Measurements from ENCODE around the gene CLCN1.

CLCN1 gene

DNA sequence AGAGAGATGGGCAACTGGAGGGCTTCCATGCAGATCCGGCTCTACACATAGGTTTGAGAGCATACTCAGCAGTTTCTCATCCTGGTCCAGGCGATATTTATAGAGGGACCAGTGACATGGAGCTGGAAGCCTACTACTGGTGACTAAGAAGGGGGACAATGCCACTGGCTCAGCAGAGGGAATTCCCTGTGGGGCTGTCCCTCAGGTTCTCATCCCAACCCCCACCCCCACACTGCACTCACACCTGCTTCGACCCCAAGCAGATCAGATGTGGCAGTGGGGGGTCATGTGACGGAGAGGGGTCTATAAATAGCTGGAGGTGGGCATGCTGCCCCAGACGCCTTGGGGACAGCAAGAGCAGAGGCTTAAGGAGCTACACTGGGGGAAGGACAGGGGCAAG, at the start of gene CLCN1:
CLCN1 (plus strand) TSS at position 336 of the 400 bp plus-strand sequence. CDS start 102 bp downstream, outside the sequence.
- no peak for DNase-seq (ENCODE audit: low read depth)
- no peak within 1 kb of the TSS for H3K4me3 ChIP-seq (ENCODE audit: low read depth, low read length)
- TF ChIP-seq, protein P1, sequence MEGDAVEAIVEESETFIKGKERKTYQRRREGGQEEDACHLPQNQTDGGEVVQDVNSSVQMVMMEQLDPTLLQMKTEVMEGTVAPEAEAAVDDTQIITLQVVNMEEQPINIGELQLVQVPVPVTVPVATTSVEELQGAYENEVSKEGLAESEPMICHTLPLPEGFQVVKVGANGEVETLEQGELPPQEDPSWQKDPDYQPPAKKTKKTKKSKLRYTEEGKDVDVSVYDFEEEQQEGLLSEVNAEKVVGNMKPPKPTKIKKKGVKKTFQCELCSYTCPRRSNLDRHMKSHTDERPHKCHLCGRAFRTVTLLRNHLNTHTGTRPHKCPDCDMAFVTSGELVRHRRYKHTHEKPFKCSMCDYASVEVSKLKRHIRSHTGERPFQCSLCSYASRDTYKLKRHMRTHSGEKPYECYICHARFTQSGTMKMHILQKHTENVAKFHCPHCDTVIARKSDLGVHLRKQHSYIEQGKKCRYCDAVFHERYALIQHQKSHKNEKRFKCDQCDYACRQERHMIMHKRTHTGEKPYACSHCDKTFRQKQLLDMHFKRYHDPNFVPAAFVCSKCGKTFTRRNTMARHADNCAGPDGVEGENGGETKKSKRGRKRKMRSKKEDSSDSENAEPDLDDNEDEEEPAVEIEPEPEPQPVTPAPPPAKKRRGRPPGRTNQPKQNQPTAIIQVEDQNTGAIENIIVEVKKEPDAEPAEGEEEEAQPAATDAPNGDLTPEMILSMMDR (IDR thresholded peaks at IDR 0.05; ENCODE audit: insufficient read depth, low read depth, low read length, missing control alignments) = no peak

DNA sequence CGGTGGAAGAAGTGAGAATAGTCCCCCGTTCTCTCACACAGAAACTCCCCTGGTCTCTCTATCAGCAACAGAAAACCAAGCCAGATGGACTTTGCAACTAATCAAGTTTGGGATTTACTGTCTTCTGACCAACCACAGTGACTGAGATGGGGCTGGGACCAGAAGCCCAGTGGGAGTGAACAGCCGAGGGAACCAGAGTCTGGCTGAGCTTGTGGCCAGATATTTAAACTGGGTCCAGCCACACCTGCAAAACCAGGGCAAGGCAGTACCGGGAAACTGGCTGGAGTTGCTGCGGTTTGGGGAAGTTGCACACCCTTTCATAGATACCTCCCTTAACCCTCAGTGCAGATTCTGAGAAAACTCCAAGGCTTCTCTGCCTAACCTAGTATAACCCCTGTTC, 46.7 kb upstream of the CLCN1 start:
- no peak for DNase-seq (ENCODE audit: low read depth)
- H3K4me3 ChIP-seq (ENCODE audit: low read depth, low read length) = no peak overlapping the region
- TF ChIP-seq, protein P1 (IDR thresholded peaks at IDR 0.05; ENCODE audit: insufficient read depth, low read depth, low read length, missing control alignments) = no peak

DNA sequence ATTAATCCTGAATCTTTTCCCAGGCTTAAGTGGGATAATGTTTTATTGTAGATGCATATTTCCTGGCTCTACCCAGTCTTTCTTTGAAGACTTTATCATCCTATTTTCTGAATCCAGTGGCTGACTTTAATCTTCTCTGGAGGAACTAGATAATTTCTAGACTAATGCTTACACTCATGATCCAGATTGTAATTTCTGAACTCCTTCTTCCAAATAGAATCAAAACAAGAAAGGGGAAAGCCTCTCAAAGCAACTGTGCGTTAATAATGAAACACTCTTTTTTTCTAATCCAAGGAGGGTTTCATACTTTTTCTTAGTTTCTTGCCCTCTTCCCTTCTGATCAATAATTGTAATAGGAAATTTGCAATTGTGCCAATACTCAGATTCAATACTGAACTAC, 44.7 kb upstream of the CLCN1 start:
- DNase-seq (ENCODE audit: low read depth) = no peak
- TF ChIP-seq, protein P1 (IDR thresholded peaks at IDR 0.05; ENCODE audit: insufficient read depth, low read depth, low read length, missing control alignments) = no peak
- H3K4me3 ChIP-seq (ENCODE audit: low read depth, low read length) = no peak overlapping the region

DNA sequence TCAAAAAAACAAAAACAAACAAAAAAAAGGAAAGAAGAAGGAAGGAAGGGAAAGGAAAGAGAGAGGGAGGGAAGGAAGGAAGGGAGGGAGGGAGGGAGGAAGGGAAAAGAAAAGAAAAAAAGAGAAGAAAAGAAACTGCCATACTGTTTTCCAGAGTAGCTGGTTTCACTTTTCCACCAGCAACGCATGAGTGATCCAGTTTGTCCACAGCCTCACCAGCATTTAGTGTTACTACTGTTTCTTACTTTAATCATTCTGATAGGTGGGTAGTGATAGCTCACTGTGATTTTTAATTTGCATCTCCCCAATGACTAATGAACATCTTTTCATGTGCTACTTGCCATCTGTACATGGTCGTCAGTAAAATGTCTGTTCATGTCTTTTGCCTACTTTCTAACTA, 43.0 kb upstream of the CLCN1 start:
- DNase-seq (ENCODE audit: low read depth) = no peak
- TF ChIP-seq, protein P1 (IDR thresholded peaks at IDR 0.05; ENCODE audit: insufficient read depth, low read depth, low read length, missing control alignments) = no peak

DNA sequence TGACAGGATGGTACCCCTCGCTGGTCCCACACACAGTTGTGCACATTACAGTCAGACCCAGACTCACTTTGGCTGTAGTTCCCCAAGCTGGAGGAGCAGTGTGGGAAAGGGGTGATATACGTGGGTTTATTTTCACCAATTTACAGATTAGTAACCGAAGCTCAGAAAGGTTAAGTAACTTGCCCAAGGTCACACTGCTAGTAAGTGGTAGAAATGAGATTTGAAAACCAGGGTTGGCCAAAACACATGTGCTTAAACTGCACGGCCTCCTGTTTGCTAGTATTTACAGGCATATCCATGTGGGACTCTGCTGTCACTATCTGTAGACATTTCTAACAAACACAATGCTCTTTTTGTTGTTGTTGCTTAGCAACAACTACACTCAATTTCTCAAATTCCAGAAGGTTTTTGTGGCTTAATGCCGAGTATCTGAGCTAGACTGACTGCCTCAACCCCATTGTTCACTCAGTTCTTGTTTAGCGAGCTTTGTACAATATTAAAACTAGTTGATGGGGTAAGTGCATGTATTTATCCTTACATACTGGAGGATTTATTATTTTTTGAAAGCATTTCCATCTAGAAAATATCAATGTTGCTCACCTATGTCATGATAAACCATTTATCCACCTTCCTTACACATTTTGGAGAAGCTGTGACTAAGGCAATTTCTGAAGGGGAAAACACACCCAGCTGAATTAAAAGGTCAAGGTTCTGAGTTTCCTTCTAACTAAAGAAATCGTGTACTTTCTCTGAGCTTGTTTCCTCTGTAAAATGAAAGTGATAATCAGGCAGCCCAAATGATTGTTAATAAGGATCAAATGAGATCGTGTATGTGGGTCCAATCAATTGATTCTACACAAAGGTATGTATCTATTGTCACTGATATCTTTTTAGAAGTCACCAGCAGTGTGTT, 36.5 kb upstream of the CLCN1 start:
- no peak overlapping the region for H3K4me3 ChIP-seq (ENCODE audit: low read depth, low read length)
- TF ChIP-seq, protein P1 (IDR thresholded peaks at IDR 0.05; ENCODE audit: insufficient read depth, low read depth, low read length, missing control alignments) = no peak
- DNase-seq (ENCODE audit: low read depth) = no peak

More for the DNA sequence above, 43.0 kb upstream of the CLCN1 start:
- no peak overlapping the region for H3K4me3 ChIP-seq (ENCODE audit: low read depth, low read length)

DNA sequence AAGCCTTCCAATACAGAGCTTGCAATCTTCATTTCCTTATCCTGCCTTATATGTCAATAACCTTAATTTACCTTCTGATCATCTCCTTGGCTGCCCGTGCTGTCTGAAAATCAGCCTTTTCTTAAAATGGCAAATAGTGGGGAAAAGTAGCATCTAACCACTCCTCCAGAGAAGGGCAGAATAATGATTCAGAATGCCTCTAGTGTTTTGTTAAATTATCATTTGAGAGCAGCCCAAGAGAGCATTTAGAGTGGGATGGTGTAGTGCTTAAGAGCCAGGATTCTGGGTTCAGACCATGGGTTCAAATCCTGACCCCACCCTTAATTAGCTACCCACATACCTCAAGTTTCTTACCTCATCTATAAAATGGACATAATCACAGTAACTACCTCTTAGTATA, 35.8 kb upstream of the CLCN1 start:
- TF ChIP-seq, protein P1 (IDR thresholded peaks at IDR 0.05; ENCODE audit: insufficient read depth, low read depth, low read length, missing control alignments) = no peak
- H3K4me3 ChIP-seq (ENCODE audit: low read depth, low read length) = no peak overlapping the region
- no peak for DNase-seq (ENCODE audit: low read depth)
